Esophagus (tissue), 2 donors: ENCODE data around the gene TXN2. TPM values are rescaled to one million over a fixed set of nuclear protein-coding genes. Genes with fewer than 3 reads are reported as not detected.
"Not testable (repeated sequence)": the region's sequence is repeated elsewhere in the genome, so short reads cannot be mapped to it uniquely, and the experiment has no call there.

Experiments used
- H3K27ac ChIP-seq, 2 donors: one replicate each; pipeline ENCODE4 v1.5.1; 2013; ENCODE audit warnings: low read depth in 2 of 2, mild to moderate bottlenecking in 2 of 2, inconsistent platforms in 1 of 2, low read length in 1 of 2, moderate library complexity in 1 of 2
- H3K27me3 ChIP-seq, 2 donors: one replicate each; pipeline ENCODE4 v1.6.1; 2013; ENCODE audit warnings: low read length in 2 of 2, control low read depth in 1 of 2, mild to moderate bottlenecking in 1 of 2; ENCODE audit not compliant: insufficient read depth in 2 of 2, control insufficient read depth in 1 of 2
- H3K36me3 ChIP-seq, 2 donors: one replicate each; pipeline ENCODE4 v1.6.1; 2013; ENCODE audit warnings: low read length in 1 of 2; ENCODE audit not compliant: control insufficient read depth in 2 of 2, insufficient read depth in 2 of 2
- H3K4me1 ChIP-seq, 2 donors: one replicate each; pipeline ENCODE4 v1.6.1; 2013; ENCODE audit warnings: low read length in 1 of 2; ENCODE audit not compliant: control insufficient read depth in 2 of 2, insufficient read depth in 2 of 2
- H3K4me3 ChIP-seq, 2 donors: one replicate each; pipeline ENCODE4 v1.5.1; 2013; ENCODE audit warnings: low read length in 2 of 2, mild to moderate bottlenecking in 2 of 2, low read depth in 1 of 2, moderate library complexity in 1 of 2
- H3K9me3 ChIP-seq, 2 donors: one replicate each; pipeline ENCODE4 v1.6.1; 2013; ENCODE audit warnings: mild to moderate bottlenecking in 2 of 2, low read depth in 1 of 2, low read length in 1 of 2, moderate library complexity in 1 of 2; ENCODE audit not compliant: control insufficient read depth in 2 of 2, insufficient read depth in 1 of 2
- WGBS, 2 donors: extraction: QIAGEN DNeasy Blood & Tissue Kit; methylation state at CpG; one replicate each; pipeline ENCODE4 v1.1.7; 2013; 5-methylcytosine and 5-hydroxymethylcytosine counted together
- polyA plus RNA-seq, 2 donors: library from polyadenylated mRNA; stranded (reverse); fragments of 200-250 nt; gene quantifications; one replicate each; pipeline ENCODE4 v1.2.3, GENCODE V29; 2013
- donor health status: healthy with polysubstance abuse.
- donor health status: Bipolar disorder and iron deficiency.

TXN2 gene
- polyA plus RNA-seq, 2 donors, result 53.5 to 81.8 TPM

GRCh38 chr22:36450923-36451322, 30.5 kb downstream of the TXN2 start:
- H3K4me3 ChIP-seq, H3K27me3 ChIP-seq, H3K36me3 ChIP-seq, H3K9me3 ChIP-seq: not testable (repeated sequence)
- 87 to 88% methylated on average over 7 of the region's 7 CpGs for WGBS, 2 donors
- peak overlapping the region; percentile 71 to 89 for H3K27ac ChIP-seq
- peaks cover 0 to 16% of the 10 kb centered on the region in 2 donors for H3K4me1 ChIP-seq

- 64 to 66% methylated on average over 11 of the region's 11 CpGs for WGBS, 2 donors
Measured at GRCh38 chr22:36449596-36450175, 31.8 kb downstream of the TXN2 start.

GRCh38 chr22:36447632-36448031, 33.8 kb downstream of the TXN2 start:
- no peak overlapping the region for H3K4me3 ChIP-seq
- peak overlapping the region in 1 of 2 donors; percentile 1 for H3K27ac ChIP-seq
- 93 to 97% methylated on average over 2 of the region's 2 CpGs for WGBS, 2 donors
- peaks cover 0 to 14% of the 10 kb centered on the region in 2 donors for H3K4me1 ChIP-seq
- no peaks in the 10 kb centered on the region for H3K36me3 ChIP-seq
- H3K9me3 ChIP-seq, result no peaks in the 10 kb centered on the region
- H3K27me3 ChIP-seq, result no peaks in the 10 kb centered on the region

More at GRCh38 chr22:36449596-36450175, 31.8 kb downstream of the TXN2 start:
- peaks cover 0 to 12% of the 10 kb centered on the region in 2 donors for H3K4me1 ChIP-seq
- no peak overlapping the region for H3K4me3 ChIP-seq
- peak overlapping the region; percentile 45 to 61 for H3K27ac ChIP-seq
- H3K27me3 ChIP-seq, result no peaks in the 10 kb centered on the region
- H3K36me3 ChIP-seq, result no peaks in the 10 kb centered on the region
- no peaks in the 10 kb centered on the region for H3K9me3 ChIP-seq

GRCh38 chr22:36445158-36445668, 36.2 kb downstream of the TXN2 start:
- WGBS, 2 donors, result 57 to 63% methylated on average over 8 of the region's 8 CpGs
- Histone ChIP-seq H3K4me1 (peaks cover 0 to 17% of the 10 kb centered on the region in 2 donors), H3K4me3 (no peak overlapping the region), H3K27ac (peak overlapping the region; percentile 48 to 52), H3K9me3 (no peaks in the 10 kb centered on the region), H3K36me3 (no peaks in the 10 kb centered on the region), H3K27me3 (no peaks in the 10 kb centered on the region)

- no peaks in the 10 kb centered on the region for H3K27me3 ChIP-seq
- H3K4me1 ChIP-seq, result peaks cover 0 to 12% of the 10 kb centered on the region in 2 donors
- no peaks in the 10 kb centered on the region for H3K36me3 ChIP-seq
- H3K9me3 ChIP-seq, result no peaks in the 10 kb centered on the region
- no peak overlapping the region for H3K4me3 ChIP-seq
- H3K27ac ChIP-seq, result peak overlapping the region; percentile 46 to 71
- WGBS, 2 donors, result 57 to 58% methylated on average over 8 of the region's 8 CpGs
Measured at GRCh38 chr22:36443198-36443770, 38.2 kb downstream of the TXN2 start.

GRCh38 chr22:36442506-36443197, 38.8 kb downstream of the TXN2 start:
- H3K27me3 ChIP-seq, result no peaks in the 10 kb centered on the region
- no peak overlapping the region for H3K4me3 ChIP-seq
- peaks cover 0 to 11% of the 10 kb centered on the region in 2 donors for H3K4me1 ChIP-seq
- H3K36me3 ChIP-seq, result no peaks in the 10 kb centered on the region
- H3K27ac ChIP-seq, result peak overlapping the region; percentile 46 to 71
- WGBS, 2 donors, result 66 to 69% methylated on average over 12 of the region's 12 CpGs
- H3K9me3 ChIP-seq, result no peaks in the 10 kb centered on the region

GRCh38 chr22:36440429-36441002, 40.9 kb downstream of the TXN2 start:
- H3K36me3 ChIP-seq, result no peaks in the 10 kb centered on the region
- WGBS, 2 donors, result 89 to 94% methylated on average over 8 of the region's 8 CpGs
- peaks cover 2 to 17% of the 10 kb centered on the region in 2 donors for H3K4me1 ChIP-seq
- H3K4me3 ChIP-seq, result no peak overlapping the region
- H3K27me3 ChIP-seq, result no peaks in the 10 kb centered on the region
- H3K9me3 ChIP-seq, result no peaks in the 10 kb centered on the region
- peak overlapping the region in 1 of 2 donors; percentile 10 for H3K27ac ChIP-seq

- H3K36me3 ChIP-seq, result no peaks in the 10 kb centered on the region
- peaks cover 2 to 14% of the 10 kb centered on the region in 2 donors for H3K4me1 ChIP-seq
- H3K4me3 ChIP-seq, result no peak overlapping the region
- no peaks in the 10 kb centered on the region for H3K9me3 ChIP-seq
- 81 to 83% methylated on average over 6 of the region's 6 CpGs for WGBS, 2 donors
- H3K27ac ChIP-seq, result peak overlapping the region in 1 of 2 donors; percentile 18
- no peaks in the 10 kb centered on the region for H3K27me3 ChIP-seq
Measured at GRCh38 chr22:36439481-36440271, 41.8 kb downstream of the TXN2 start.
